Right lobe of liver (tissue), 6 donors: ENCODE data around the gene LRRC15. TPM values are rescaled to one million over a fixed set of nuclear protein-coding genes. Genes with fewer than 3 reads are reported as not detected.

Experiments used
- ATAC-seq, 4 donors: fragments of 200-7000 bp; cut with Tn5 transposase; one replicate each; pipeline ENCODE4 v1.9.1; 2020; ENCODE audit warnings: mild to moderate bottlenecking in 4 of 4, moderate library complexity in 4 of 4
- DNase-seq, 3 donors: peaks; one replicate each; pipeline ENCODE4 v3.0.0-alpha.2; 2020
- H3K27ac ChIP-seq, 3 donors: fragments of 200-600 bp; one replicate each; pipeline ENCODE4 v1.8.0; 2022
- H3K27me3 ChIP-seq, 2 donors: fragments of 200-600 bp; one replicate each; pipeline ENCODE4 v1.8.0; 2022
- H3K36me3 ChIP-seq, 4 donors: fragments of 200-600 bp; sonication (generic) in 1 of 4; one replicate each; pipeline versions ENCODE4 v1.5.1 to v1.8.0; 2017 to 2022; ENCODE audit warnings: control low read depth in 1 of 4
- H3K4me1 ChIP-seq, 4 donors: fragments of 200-600 bp; sonication (generic) in 1 of 4; one replicate each; pipeline versions ENCODE4 v1.5.1 to v1.8.0; 2017 to 2022; ENCODE audit warnings: control low read depth in 1 of 4
- H3K4me3 ChIP-seq, 3 donors: fragments of 200-600 bp; one replicate each; pipeline ENCODE4 v1.8.0; 2022
- H3K9me3 ChIP-seq, 4 donors: fragments of 200-600 bp; sonication (generic) in 1 of 4; one replicate each; pipeline versions ENCODE4 v1.5.1 to v1.8.0; 2017 to 2022; ENCODE audit warnings: control low read depth in 1 of 4
- POLR2A ChIP-seq: fragments of 450-650 bp; IDR thresholded peaks from one replicate; pipeline ENCODE4 v1.6.1; 2017; ENCODE audit warnings: antibody characterized with exemption, mild to moderate bottlenecking
- whole genome bisulfite sequencing: methylation state at CpG from one replicate; pipeline ENCODE4 v1.1.6; 2018; ENCODE audit warnings: low coverage, low lambda C conversion rate; ENCODE audit not compliant: insufficient coverage; ENCODE audit errors: missing lambda C conversion rate; 5-methylcytosine and 5-hydroxymethylcytosine counted together
- intact Hi-C, 2 donors: fragments of 100-400 bp; cut with DNase I; formaldehyde crosslinking; loops; one replicate each; pipeline versions ENCODE4 v1.11.2 to v1.14.1; 2022
- total RNA-seq, 6 experiments: library from RNA; depleted of rRNA in 2 of 6; stranded (reverse); fragments of >200 nt in 2 of 6; fragmentation: NEBNext Ultra II Directional in 3 of 6; extraction: Animal tissue kit (Norgen Biotek cat#: 25700) in 3 of 6; gene quantifications; one replicate each; pipeline versions ENCODE4 v1.1.0 to v1.2.4, GENCODE V29; 2016 to 2023
- TF ChIP-seq, protein P1 (sequence below), 4 donors: fragments of 200-600 bp in 3 of 4; fragments of 450-650 bp in 1 of 4; IDR thresholded peaks; one replicate each; pipeline versions ENCODE4 v1.5.1 to v1.8.0; 2016 to 2022; ENCODE audit warnings: antibody characterized with exemption in 4 of 4, mild to moderate bottlenecking in 2 of 4
- donor health status: DM: no; HTN: yes; CAD: no.
- donor health status: DM: no; HTN: no; CAD: no.
- donor health status: DM: no; HTN: no; CAD: no.
- donor health status: DM: no; HTN: yes; CAD: no.
- donor health status: DM: no; HTN: yes; CAD: no.

The LRRC15 gene
- total RNA-seq, 6 experiments from 2014 or later = 0.07 to 0.37 (median 0.09) TPM; not detected in 1

DNA sequence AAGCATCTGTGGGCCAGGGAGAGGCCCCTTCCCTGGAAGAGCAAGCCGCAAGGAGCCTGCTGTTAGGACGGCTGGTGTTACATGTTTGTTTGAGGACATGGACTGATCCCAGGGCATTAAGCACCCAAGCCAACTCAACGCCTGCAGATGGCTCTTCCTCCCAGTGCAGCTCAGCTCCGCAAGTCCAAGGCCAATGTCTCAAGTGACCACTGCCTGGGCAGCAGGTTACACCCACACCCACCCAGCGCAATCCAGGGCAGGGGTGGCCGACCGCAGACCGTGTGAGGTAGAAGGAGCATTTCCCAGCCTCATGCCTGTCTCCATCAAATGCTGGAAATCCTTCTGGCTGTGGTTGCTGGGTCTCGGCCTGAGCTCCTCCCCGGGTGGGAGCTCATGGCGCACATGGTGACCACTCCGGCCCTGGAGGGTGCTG is 15.0 kb upstream of the LRRC15 start:
- no CpG with 5 or more reads among the region's 12 CpGs for WGBS
- Histone ChIP-seq H3K4me1 (no peaks in the 10 kb centered on the region), H3K4me3 (no peak overlapping the region), H3K27ac (no peak overlapping the region), H3K9me3 (no peaks in the 10 kb centered on the region), H3K36me3 (no peaks in the 10 kb centered on the region), H3K27me3 (no peaks in the 10 kb centered on the region)
- no peak for ATAC-seq
- TF ChIP-seq, protein P1, sequence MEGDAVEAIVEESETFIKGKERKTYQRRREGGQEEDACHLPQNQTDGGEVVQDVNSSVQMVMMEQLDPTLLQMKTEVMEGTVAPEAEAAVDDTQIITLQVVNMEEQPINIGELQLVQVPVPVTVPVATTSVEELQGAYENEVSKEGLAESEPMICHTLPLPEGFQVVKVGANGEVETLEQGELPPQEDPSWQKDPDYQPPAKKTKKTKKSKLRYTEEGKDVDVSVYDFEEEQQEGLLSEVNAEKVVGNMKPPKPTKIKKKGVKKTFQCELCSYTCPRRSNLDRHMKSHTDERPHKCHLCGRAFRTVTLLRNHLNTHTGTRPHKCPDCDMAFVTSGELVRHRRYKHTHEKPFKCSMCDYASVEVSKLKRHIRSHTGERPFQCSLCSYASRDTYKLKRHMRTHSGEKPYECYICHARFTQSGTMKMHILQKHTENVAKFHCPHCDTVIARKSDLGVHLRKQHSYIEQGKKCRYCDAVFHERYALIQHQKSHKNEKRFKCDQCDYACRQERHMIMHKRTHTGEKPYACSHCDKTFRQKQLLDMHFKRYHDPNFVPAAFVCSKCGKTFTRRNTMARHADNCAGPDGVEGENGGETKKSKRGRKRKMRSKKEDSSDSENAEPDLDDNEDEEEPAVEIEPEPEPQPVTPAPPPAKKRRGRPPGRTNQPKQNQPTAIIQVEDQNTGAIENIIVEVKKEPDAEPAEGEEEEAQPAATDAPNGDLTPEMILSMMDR (IDR thresholded peaks at IDR 0.05) = no peak
- no peak for TF ChIP-seq POLR2A
- intact Hi-C loops = no loop called here
- peak in 2 of 3 donors; percentile 29 to 31 for DNase-seq

DNA sequence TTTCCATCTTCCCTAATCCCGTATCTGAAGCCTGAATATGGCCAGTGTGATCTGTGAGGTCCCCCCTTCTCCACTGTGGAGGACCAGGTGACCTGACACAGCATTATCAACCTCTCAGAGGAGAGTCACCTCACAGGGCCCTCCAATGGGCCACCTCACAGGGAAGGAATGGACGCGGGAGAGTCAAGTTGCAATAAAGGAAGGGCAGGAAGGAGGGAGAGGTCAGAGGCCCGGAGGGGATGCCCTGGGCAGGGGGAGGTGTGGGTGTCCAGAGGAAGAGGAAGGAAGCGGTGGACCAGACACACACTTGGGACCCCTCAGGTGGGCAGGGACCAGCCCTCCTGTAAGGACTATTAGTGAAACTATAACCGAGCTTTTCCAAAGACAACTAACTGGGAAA is 14.6 kb upstream of the LRRC15 start:
- intact Hi-C loops = no loop called here
- DNase-seq (peak in 2 of 3 donors; percentile 17 to 23), ATAC-seq (no peak)
- no peaks in the 10 kb centered on the region for H3K36me3 ChIP-seq
- no peaks in the 10 kb centered on the region for H3K9me3 ChIP-seq
- WGBS = 80% methylated on average over 5 of the region's 6 CpGs
- H3K4me3 ChIP-seq = no peak overlapping the region
- no peak overlapping the region for H3K27ac ChIP-seq
- no peak for TF ChIP-seq POLR2A
- H3K4me1 ChIP-seq = no peaks in the 10 kb centered on the region
- H3K27me3 ChIP-seq = no peaks in the 10 kb centered on the region

DNA sequence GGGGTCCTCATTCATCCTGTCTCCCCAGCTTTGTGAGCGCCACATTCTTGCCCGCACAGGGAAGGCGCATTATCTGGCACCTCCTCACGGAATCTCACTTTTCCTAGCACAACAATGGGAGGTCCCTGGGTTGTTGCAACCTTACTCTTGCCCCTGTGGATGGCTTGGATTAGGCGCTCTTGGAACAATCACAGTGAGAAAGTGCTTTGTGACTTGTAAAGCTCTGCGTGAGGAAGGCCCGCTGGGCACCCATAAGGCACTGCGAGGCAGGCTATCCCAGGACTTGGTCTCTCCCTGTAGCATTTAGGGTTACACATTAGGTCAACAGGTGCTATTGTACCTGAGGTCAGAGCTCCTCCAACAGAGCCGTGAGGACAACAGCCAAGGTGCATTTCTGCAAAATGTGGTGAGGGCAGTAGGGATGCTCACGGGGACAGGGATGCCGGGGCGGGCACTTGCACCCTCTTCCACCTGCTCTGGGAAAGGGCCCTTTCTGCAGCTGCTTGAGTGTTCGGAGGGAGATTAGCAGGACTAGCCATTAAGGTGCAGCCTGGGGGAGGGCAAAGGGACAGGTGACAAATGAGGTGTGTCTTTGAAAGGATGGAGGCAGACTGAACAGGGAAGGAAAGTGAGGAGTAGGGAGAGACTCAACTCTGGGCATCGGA is 13.9 kb upstream of the LRRC15 start:
- intact Hi-C loops = no loop called here
- Histone ChIP-seq H3K27me3 (no peaks in the 10 kb centered on the region), H3K4me3 (no peak overlapping the region), H3K27ac (no peak overlapping the region), H3K4me1 (no peaks in the 10 kb centered on the region), H3K9me3 (no peaks in the 10 kb centered on the region), H3K36me3 (no peaks in the 10 kb centered on the region)
- DNase-seq = peak in 2 of 3 donors; percentile 22 to 31
- 94% methylated on average over 7 of the region's 14 CpGs for WGBS
- TF ChIP-seq, protein P1 (IDR thresholded peaks at IDR 0.05) = no peak
- no peak for TF ChIP-seq POLR2A
- ATAC-seq = no peak

DNA sequence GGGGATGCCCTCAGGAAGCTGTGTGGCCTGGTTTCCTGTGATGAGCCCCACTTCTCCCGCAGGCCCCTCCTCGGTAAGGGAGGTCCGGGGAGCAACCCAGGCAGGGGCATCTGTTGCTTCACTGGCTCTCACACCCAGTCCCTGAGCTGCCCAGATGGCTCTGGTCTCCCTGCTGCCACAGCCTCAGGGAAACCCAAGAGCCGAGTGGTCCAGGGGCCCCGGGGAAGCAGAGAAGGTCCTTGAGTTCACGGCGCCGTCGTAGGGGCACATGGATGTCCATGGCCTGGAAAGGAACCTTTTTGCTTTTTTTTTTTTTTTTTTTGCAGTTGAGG is 13.3 kb upstream of the LRRC15 start:
- H3K4me3 ChIP-seq = no peak overlapping the region
- ATAC-seq (no peak), DNase-seq (peak in 1 of 3 donors; percentile 26)
- intact Hi-C loops = no loop called here
- H3K27me3 ChIP-seq = no peaks in the 10 kb centered on the region
- no peaks in the 10 kb centered on the region for H3K4me1 ChIP-seq
- H3K9me3 ChIP-seq = no peaks in the 10 kb centered on the region
- 93% methylated on average over 5 of the region's 9 CpGs for WGBS
- TF ChIP-seq, protein P1 (IDR thresholded peaks at IDR 0.05) = no peak
- no peak for TF ChIP-seq POLR2A
- H3K36me3 ChIP-seq = no peaks in the 10 kb centered on the region
- no peak overlapping the region for H3K27ac ChIP-seq

DNA sequence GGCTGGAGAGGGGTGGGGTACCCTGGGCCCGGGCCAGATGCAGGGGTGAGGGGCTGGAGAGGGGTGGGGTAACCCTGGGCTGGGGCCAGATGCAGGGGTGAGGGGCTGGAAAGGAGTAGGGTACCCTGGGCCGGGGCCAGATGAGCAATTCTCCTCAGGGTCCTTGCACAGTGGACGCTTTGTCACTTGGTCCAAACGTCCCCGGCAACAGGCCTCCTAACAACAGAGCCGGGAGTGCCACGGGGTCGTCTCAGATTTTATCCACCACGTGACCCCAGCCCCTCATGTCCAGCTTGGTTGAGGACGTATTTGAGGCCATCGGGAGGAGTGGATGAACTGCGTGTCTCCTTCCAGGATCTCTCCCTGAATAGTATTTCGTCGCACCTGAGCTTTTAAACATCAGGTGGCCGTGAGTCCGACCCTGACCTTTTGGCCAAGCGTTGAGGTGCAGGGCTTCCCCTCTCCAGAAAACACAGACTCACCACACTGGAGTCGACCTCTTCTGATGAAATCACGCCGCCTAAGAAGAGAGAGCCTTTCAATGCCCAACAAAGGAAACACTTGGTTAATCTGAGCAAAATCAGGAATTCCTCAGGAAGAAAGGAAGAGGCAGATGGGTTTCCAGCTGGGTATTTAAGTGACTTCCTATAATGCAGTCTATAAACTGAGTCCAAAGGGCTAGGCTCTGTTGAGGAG is 12.8 kb upstream of the LRRC15 start:
- TF ChIP-seq POLR2A = no peak
- TF ChIP-seq, protein P1 (IDR thresholded peaks at IDR 0.05) = no peak
- H3K4me1 ChIP-seq = no peaks in the 10 kb centered on the region
- DNase-seq (peak in 2 of 3 donors; percentile 5 to 42), ATAC-seq (peak in 1 of 4 donors; percentile 42)
- no peak overlapping the region for H3K27ac ChIP-seq
- no peak overlapping the region for H3K4me3 ChIP-seq
- intact Hi-C loops = no loop called here
- 45% methylated on average over 12 of the region's 20 CpGs for WGBS
- H3K36me3 ChIP-seq = no peaks in the 10 kb centered on the region
- H3K27me3 ChIP-seq = no peaks in the 10 kb centered on the region
- no peaks in the 10 kb centered on the region for H3K9me3 ChIP-seq
